A549 (cell line): ENCODE data around the gene CHAMP1. TPM values are rescaled to one million over a fixed set of nuclear protein-coding genes. Genes with fewer than 3 reads are reported as not detected.

ENCODE experiments used
- ATAC-seq, 2 experiments: fragments of 200-7000 bp in 1 of 2; fragments of >200 bp in 1 of 2; cut with Nextera tagmentation in 1 of 2; cut with Tn5 transposase in 1 of 2; 3 replicates each; pipeline versions ENCODE4 v1.8.0 to v1.9.1; 2018 to 2020; ENCODE audit warnings: mild to moderate bottlenecking in 1 of 2, moderate library complexity in 1 of 2
- CTCF ChIA-PET: fragments of 300-600 bp; sonication (Branson Sonifier 250); formaldehyde crosslinking; extraction: SDS; loops from one replicate; lab custom pipeline; 2021; ENCODE audit warnings: antibody characterized with exemption, inconsistent platforms; lab: Yijun Ruan, JAX
- POLR2A ChIA-PET: fragments of 350-600 bp; formaldehyde crosslinking; extraction: SDS; loops from one replicate; lab custom pipeline; 2021; ENCODE audit warnings: antibody characterized with exemption, inconsistent platforms; lab: Yijun Ruan, JAX
- DNase-seq, 2 experiments: peaks; one replicate each; pipeline versions ENCODE4 v3.0.0 to v3.0.0-alpha.2; 2011 to 2016; ENCODE audit warnings: low read depth in 1 of 2, low spot score in 1 of 2
- FAIRE-seq: peaks from 2 replicates; lab custom pipeline; 2011; peaks lifted over from hg19 to GRCh38; lab: Jason Lieb, UNC
- H3K27ac ChIP-seq, 2 experiments: fragments of >200 bp; sonication (Bioruptor Twin); formaldehyde crosslinking; 3 replicates each; pipeline ENCODE4 v1.5.1; 2016 to 2017
- H3K4me1 ChIP-seq: fragments of >200 bp; sonication (Bioruptor Twin); formaldehyde crosslinking; 3 replicates; pipeline ENCODE4 v1.6.1; 2016
- H3K4me2 ChIP-seq: fragments of >200 bp; sonication (Bioruptor Twin); formaldehyde crosslinking; 3 replicates; pipeline ENCODE4 v1.6.1; 2016
- H3K4me3 ChIP-seq: fragments of >200 bp; sonication (Bioruptor Twin); formaldehyde crosslinking; 3 replicates; pipeline ENCODE4 v1.5.1; 2016
- H3K9me3 ChIP-seq: fragments of >200 bp; sonication (Bioruptor Twin); formaldehyde crosslinking; 3 replicates; pipeline ENCODE4 v1.6.1; 2016
- BCL3 ChIP-seq: fragments of >200 bp; sonication (Bioruptor Twin); formaldehyde crosslinking; IDR thresholded peaks from 3 replicates; pipeline ENCODE4 v1.6.1; 2016
- CBX2 ChIP-seq: fragments of 200-600 bp; sonication (generic); IDR thresholded peaks from 2 replicates; pipeline ENCODE4 v1.6.1; 2016; ENCODE audit warnings: low read depth, mild to moderate bottlenecking, borderline replicate concordance
- CHD4 ChIP-seq: fragments of 200-600 bp; sonication (generic); IDR thresholded peaks from 2 replicates; pipeline ENCODE4 v1.6.1; 2016; ENCODE audit warnings: antibody characterized with exemption, mild to moderate bottlenecking, borderline replicate concordance
- ELK1 ChIP-seq: fragments of 150-350 bp; IDR thresholded peaks from 2 replicates; pipeline ENCODE4 v1.6.1; 2014; ENCODE audit warnings: low read depth, mild to moderate bottlenecking, low read length
- FOSB ChIP-seq: fragments of 250-450 bp; sonication (Bioruptor Pico); IDR thresholded peaks from 2 replicates; pipeline ENCODE4 v1.5.0; 2020; ENCODE audit warnings: mild to moderate bottlenecking, moderate library complexity
- HDAC2 ChIP-seq: fragments of 200-600 bp; sonication (generic); IDR thresholded peaks from 2 replicates; pipeline ENCODE4 v1.6.1; 2016
- HOXA7 ChIP-seq: fragments of 250-450 bp; sonication (Bioruptor Pico); IDR thresholded peaks from 2 replicates; pipeline ENCODE4 v1.5.0; 2020; ENCODE audit warnings: mild to moderate bottlenecking, moderate library complexity
- MAFK ChIP-seq: fragments of 450-650 bp; IDR thresholded peaks from 2 replicates; pipeline ENCODE4 v1.6.1; 2014; ENCODE audit not compliant: partially characterized antibody
- MAX ChIP-seq: IDR thresholded peaks from 2 replicates; pipeline ENCODE4 v1.6.1; 2012
- NFE2L2 ChIP-seq: fragments of 150-350 bp; conservative IDR thresholded peaks from 2 replicates; pipeline ENCODE4 v1.6.1; 2014; ENCODE audit warnings: low read length
- NPAS2 ChIP-seq: fragments of 250-450 bp; sonication (Bioruptor Pico); IDR thresholded peaks from 2 replicates; pipeline ENCODE4 v1.8.0; 2022; ENCODE audit warnings: mild to moderate bottlenecking, moderate library complexity, borderline replicate concordance
- PBX3 ChIP-seq: IDR thresholded peaks from 2 replicates; pipeline ENCODE4 v1.6.1; 2012
- PHF8 ChIP-seq: fragments of 200-600 bp; sonication (generic); IDR thresholded peaks from 2 replicates; pipeline ENCODE4 v1.6.1; 2016; ENCODE audit warnings: low read depth, mild to moderate bottlenecking, antibody characterized with exemption, moderate library complexity, borderline replicate concordance
- POLR2AphosphoS2 ChIP-seq: conservative IDR thresholded peaks from 2 replicates; pipeline ENCODE4 v1.6.1; 2012; ENCODE audit warnings: low read length, improper control_type of control experiment, inconsistent platforms
- REST ChIP-seq: fragments of 200-600 bp; sonication (generic); IDR thresholded peaks from 2 replicates; pipeline ENCODE4 v1.6.1; 2016; ENCODE audit warnings: antibody characterized with exemption, mild to moderate bottlenecking, moderate library complexity
- RFX5 ChIP-seq: fragments of 450-650 bp; IDR thresholded peaks from 2 replicates; pipeline ENCODE4 v1.7.1; 2014; ENCODE audit warnings: antibody characterized with exemption, mild to moderate bottlenecking, moderate library complexity
- RNF2 ChIP-seq: fragments of 200-600 bp; sonication (generic); IDR thresholded peaks from 2 replicates; pipeline ENCODE4 v1.6.1; 2016; ENCODE audit warnings: low read depth, mild to moderate bottlenecking, antibody characterized with exemption, moderate library complexity, borderline replicate concordance
- TP53 ChIP-seq: fragments of 250-450 bp; sonication (Bioruptor Pico); IDR thresholded peaks from 2 replicates; pipeline ENCODE4 v1.5.0; 2021; ENCODE audit warnings: mild to moderate bottlenecking, moderate library complexity
- ZSCAN20 ChIP-seq: fragments of 250-450 bp; sonication (Bioruptor Pico); IDR thresholded peaks from 2 replicates; pipeline ENCODE4 v1.8.0; 2022; ENCODE audit warnings: mild to moderate bottlenecking, moderate library complexity
- WGBS: methylation state at CpG from one replicate; pipeline ENCODE4 v1.1.6; 2017; ENCODE audit errors: missing lambda C conversion rate; 5-methylcytosine and 5-hydroxymethylcytosine counted together
- polyA plus RNA-seq, 4 experiments: library from polyadenylated mRNA; depleted of rRNA in 3 of 4; stranded (reverse); fragments of >200 nt; fragmentation: RNase III in 1 of 4; extraction: RNeasy Plus Mini Kit Qiagen cat#74134 plus additional on column Dnase treatment in 1 of 4; gene quantifications; 2 replicates in 3 of 4; 3 replicates in 1 of 4; pipeline ENCODE4 v1.2.3, GENCODE V29; 2011 to 2017

CHAMP1 gene
- polyA plus RNA-seq, 2 of the 4 experiments (the other 2 are of a cell fraction), result 18.0 to 40.8 TPM

GRCh38 chr13:114264886-114265611 lies 49.3 kb upstream of the CHAMP1 start:
- CTCF ChIA-PET, result interaction anchor here (0.6 kb wide), 1 partner anchor 13 kb away, joined by 3 read pairs; no protein-coding TSS in a partner anchor
- no peak overlapping the region for H3K4me2 ChIP-seq
- DNase-seq, result no peak

GRCh38 chr13:114266241-114266640 lies 48.1 kb upstream of the CHAMP1 start:
- no peak for FAIRE-seq
- H3K27ac ChIP-seq, result no peak overlapping the region

More at GRCh38 chr13:114264886-114265611, 49.3 kb upstream of the CHAMP1 start:
- H3K27ac ChIP-seq, result no peak overlapping the region
- H3K4me1 ChIP-seq, result no peaks in the 10 kb centered on the region
- no peak for TF ChIP-seq NFE2L2
- no peak for TF ChIP-seq PHF8
- no peak for TF ChIP-seq CHD4
- TF ChIP-seq HDAC2, result no peak
- TF ChIP-seq, all 56 proteins: peak for 0
- H3K9me3 ChIP-seq, result no peaks in the 10 kb centered on the region
- FAIRE-seq (no peak), ATAC-seq (no peak)
- no peak overlapping the region for H3K4me3 ChIP-seq
- WGBS, result 92% methylated on average over 8 of the region's 8 CpGs
- POLR2A ChIA-PET, result no interaction called here

More at GRCh38 chr13:114266241-114266640, 48.1 kb upstream of the CHAMP1 start:
- ATAC-seq (no peak), DNase-seq (no peak)
- TF ChIP-seq POLR2AphosphoS2 (no peak), REST (no peak), NFE2L2 (no peak), MAX (no peak), NPAS2 (CRISPR knock-in tag) (no peak), PBX3 (no peak), RNF2 (no peak), HDAC2 (no peak), TP53 (CRISPR knock-in tag) (no peak), RFX5 (no peak), HOXA7 (CRISPR knock-in tag) (no peak), MAFK (no peak), BCL3 (no peak), FOSB (CRISPR knock-in tag) (no peak), CBX2 (no peak), ELK1 (no peak), ZSCAN20 (CRISPR knock-in tag) (no peak)
- no peaks in the 10 kb centered on the region for H3K9me3 ChIP-seq
- no peak overlapping the region for H3K4me2 ChIP-seq
- 91% methylated on average over 5 of the region's 5 CpGs for WGBS
- ChIA-PET CTCF (no interaction called here), POLR2A (no interaction called here)
- no peaks in the 10 kb centered on the region for H3K4me1 ChIP-seq
- H3K4me3 ChIP-seq, result no peak overlapping the region
